GM12873 (cell line): ENCODE results near the gene AQP5.

ENCODE experiments used
- CTCF ChIP-seq: IDR thresholded peaks from 2 replicates; pipeline ENCODE4 v1.5.1; 2012; ENCODE audit warnings: low read depth, mild to moderate bottlenecking, moderate library complexity, low read length, control low read depth; ENCODE audit not compliant: insufficient read depth; ENCODE audit errors: missing control alignments

AQP5 gene

GRCh38 chr12:49959685-49960473 is 1.8 kb upstream of the AQP5 start:
- TF ChIP-seq CTCF: no peak

GRCh38 chr12:49960474-49961110 is 1.1 kb upstream of the AQP5 start:
- TF ChIP-seq CTCF: no peak

GRCh38 chr12:49961993-49962764 is 507 bp downstream of the AQP5 start:
- TF ChIP-seq CTCF: no peak

GRCh38 chr12:49962861-49963765 is 1.4 kb downstream of the AQP5 start:
- no peak for TF ChIP-seq CTCF

GRCh38 chr12:49963976-49964815 is 2.5 kb downstream of the AQP5 start:
- no peak for TF ChIP-seq CTCF

- TF ChIP-seq CTCF: no peak
Observed at GRCh38 chr12:49964849-49965624, 3.4 kb downstream of the AQP5 start.
